SIG-M5 (cell line): Measurements from ENCODE around the gene DOK3.
"Not testable (repeated sequence)": the region's sequence is repeated elsewhere in the genome, so short reads cannot be mapped to it uniquely, and the experiment has no call there.

Experiments
- DNase-seq: peaks from one replicate; lab custom pipeline; 2025; lab: John Stamatoyannopoulos, UW

Gene DOK3

GRCh38 chr5:177496727-177497291 is 12.8 kb downstream of the DOK3 start:
- DNase-seq, result no peak

GRCh38 chr5:177496070-177496726 is 13.4 kb downstream of the DOK3 start:
- no peak for DNase-seq

DNA sequence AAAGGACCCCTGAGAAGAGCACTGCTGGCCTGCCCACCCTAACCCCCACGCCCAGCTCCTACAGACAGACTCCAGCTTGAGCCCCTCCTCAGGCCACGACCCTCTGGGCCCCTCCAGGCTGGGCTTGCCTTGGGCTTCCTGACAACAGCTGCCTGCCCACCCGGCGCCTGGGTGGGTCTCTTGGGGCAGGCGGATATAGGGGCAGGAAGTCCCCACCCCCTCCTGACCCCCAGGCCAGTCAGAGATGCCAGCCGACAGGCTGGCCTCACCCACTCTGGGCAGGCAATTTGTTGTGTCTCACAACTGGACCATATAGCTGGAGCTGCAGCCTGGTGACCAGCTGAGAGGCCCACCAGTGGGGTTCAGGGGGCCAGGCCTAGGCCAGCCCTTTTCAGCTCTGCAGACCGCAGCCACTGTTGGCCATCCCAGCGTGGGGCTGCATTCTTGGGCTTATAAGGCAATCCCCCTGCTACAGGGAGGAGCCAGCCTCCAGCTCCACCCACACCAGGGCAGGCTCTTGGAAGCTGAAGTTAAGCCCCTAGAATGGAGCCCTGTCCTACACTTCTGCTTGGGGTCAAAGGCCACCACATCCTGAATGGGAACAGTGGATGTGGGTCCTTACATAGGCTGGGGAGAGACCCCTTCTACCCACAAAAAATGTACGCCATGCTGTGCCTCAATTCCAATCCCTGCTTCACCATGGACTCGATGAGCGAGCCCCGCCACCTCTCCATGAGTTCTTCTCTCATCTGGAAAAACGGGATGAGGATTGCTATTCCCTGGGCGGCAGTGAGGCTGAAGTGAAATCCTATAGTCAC is 14.2 kb downstream of the DOK3 start:
- no peak for DNase-seq

DNA sequence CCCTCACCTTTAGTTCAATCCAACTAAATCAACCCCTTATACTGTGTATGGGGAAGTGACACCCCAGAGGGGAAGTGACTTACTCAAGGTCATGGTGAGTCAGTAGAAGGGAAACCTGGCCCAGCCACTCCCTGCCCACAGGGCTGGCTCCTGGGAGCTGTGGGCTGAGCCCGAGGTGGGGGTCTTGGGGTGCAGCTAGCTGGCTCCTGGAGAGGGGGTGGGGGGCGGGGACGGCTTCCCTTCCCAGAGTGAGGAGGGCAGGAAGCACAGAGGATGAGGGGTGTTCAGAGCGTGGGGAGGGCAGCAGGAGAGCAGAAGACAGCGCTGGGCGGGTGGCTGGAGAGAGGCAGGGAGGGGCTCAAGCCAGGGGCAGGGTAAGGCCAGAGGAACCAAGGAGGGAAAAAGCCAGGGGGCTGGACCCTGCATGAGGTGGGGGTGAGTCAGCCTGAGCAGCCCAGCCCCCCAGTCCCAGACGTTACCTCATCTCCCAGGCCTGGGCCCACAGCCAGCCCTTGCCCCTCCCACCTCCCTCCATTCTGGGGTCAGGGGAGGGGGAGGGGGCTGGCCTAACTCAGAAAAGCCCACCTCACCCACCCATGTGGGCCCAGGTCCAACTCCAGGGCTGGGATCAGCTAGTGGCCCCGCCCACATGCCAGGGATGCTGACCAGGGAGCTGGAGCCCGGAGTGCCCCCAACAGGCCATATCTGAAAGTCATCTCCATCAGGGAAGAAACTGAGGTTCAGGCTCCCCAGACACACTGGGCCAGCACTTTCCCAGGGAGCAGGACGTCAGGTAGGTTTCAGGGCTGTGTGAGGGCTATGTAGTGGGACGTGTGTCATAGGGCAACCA is 15.1 kb downstream of the DOK3 start:
- peak; percentile 45 for DNase-seq

DNA sequence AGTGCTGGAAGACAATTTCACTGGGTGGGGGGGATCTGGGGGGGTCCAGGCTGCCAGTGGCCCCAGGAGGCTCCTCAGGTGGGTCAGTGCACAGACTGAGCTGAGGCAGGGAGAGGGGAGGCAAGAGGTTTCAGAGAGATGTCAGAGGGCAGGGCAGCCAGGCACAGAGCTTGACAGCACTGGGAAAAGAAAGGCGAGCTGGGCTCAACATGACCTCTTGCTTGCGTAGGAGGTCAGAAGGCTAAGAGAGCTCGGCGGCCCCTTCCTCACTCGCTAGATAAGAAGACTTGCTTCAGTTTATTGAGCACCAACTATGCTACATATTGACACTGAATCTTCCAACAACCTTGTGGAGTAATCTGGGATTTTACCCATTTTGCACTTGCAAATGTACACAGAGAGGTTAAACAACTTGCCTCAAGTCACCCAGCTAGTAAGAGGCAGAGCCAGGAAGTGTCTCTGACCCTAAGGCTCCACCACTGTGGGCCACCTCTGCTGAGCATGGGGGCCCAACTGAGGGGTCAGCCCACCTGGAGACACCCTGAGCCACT is 15.8 kb downstream of the DOK3 start:
- no peak for DNase-seq

DNA sequence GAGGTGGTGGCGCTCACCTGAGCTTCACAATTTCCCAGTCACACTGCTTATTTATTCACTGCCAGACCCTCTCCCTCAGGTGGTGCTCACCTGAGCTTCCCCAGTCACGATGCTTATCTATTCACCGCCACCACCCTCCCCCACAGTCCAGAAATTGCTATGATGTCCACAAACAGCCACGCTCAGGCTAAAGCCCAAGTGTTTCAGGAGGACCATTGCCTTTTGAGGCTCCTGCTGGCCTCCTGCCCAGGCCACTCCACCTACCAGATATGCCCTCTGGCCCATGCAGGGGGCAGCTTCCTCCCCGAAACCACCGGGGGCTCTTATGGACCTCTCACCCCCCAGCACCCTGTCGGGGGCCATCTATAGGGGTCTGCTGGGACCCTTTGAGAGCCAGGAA is 16.8 kb downstream of the DOK3 start:
- DNase-seq, result no peak

DNA sequence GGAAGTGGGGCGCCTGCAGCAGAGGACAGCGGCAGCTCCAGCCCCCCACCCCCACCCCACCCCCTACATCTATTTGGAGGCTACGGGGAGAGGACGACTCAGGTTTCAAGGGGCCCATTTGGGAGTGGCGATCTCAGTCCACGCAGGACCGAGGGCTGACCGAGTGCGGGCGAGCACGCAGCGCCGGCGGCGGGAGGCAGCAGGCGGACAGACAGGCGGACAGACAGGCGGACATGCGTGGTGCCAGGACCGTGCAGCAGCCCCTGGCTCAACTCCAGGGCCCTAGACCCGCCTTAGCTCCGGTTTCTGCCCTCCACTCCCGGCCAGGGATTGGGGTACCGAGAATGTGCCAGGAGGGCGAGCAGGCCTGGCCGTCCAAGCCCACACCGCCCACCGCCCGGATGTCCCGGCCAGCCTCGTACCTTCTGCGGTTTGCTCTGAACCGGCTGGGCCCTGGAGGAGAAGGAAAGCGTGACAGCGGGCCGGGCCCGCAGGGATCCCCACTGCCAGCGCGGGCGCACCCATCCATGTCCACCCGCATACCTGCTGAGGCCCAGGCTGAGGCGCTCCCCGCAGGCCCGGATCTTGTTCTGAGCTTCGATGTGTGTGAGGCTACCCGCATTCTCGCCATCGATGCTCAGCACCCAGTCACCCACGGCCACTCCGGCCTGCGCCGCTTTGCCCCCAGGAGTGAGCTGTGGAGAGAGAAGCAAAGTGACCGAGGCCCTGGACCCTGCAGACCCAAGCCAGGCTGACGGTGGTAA is 17.5 kb downstream of the DOK3 start:
- no peak for DNase-seq

DNA sequence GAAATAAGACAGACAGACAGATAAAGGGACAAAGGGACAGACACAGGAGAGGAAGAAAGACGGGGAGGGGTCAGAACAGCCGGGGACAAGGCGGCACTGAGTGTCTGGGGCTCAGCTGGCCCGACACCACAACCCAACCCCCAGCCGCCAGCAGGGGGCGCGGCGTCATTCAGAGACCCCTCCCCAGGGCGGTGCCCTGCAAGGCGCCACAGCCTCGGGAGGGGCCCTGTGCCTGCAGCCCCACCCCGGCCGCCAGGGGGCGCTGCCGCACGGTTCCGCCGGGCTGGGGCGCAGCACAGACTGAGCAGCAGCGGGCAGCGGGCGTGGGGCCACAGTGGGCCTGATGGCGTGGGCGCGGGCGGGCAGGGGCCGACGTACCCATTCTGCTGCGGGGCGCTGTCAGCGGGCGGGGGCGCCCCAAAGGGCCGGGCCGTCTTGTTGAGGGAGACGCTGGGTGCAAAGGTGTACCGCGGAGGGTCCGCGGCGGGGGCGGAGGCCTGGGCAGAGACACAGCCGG is 18.1 kb downstream of the DOK3 start:
- DNase-seq, result no peak

DNA sequence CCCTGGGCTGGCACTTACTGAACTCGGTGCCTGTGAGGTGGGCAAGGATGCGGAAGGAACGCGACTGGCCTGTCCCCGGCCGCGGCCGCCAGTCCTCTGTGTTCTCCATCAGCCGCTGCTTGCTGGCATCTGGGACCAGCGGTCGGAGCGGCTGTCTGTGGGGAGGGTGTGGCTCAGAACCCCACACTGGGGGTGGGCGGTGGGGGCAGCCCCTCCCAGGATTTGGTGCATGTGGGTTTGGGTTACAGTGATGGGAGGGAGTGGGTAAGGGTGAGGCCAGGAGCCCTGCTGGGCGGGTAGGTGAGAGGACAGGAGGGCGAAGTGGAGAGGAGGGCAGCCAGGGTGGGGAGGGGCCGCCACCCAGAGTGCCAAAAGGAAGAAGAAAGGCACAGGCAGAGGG is 18.6 kb downstream of the DOK3 start:
- no peak for DNase-seq

DNA sequence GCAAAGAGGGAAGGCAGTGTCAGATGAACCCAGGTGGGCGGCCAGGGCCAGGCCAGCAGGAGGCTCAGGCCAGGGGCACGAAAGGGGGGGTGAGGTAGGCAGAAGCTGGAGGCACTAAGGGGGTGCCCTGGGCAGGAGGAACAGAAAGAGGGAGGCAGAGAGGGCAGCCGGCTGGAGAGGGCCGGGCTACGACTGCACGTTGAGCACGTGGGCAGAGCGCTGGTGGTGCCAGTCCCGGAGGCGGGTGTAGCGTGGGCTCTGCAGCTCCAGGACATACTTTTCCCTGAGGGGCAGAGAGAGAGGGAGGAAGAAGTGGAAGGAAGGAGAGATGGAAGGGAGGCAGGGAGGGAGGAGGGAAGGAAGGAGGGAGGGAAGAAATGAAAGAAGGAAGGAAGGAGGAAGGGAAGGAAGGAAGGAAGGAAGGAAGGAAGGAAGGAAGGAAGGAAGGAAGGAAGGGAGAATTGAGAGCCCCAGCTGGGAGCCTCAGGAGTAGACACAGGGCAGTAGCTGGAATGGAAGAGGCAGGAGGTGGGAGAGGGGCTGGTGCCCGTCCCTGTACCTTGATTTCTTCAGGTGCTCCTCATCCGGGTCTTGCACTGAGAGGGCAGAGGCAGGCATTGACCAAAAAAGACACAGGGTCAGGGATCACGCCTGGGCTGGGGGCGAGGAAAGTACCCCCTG is 19.2 kb downstream of the DOK3 start:
- no peak for DNase-seq

DNA sequence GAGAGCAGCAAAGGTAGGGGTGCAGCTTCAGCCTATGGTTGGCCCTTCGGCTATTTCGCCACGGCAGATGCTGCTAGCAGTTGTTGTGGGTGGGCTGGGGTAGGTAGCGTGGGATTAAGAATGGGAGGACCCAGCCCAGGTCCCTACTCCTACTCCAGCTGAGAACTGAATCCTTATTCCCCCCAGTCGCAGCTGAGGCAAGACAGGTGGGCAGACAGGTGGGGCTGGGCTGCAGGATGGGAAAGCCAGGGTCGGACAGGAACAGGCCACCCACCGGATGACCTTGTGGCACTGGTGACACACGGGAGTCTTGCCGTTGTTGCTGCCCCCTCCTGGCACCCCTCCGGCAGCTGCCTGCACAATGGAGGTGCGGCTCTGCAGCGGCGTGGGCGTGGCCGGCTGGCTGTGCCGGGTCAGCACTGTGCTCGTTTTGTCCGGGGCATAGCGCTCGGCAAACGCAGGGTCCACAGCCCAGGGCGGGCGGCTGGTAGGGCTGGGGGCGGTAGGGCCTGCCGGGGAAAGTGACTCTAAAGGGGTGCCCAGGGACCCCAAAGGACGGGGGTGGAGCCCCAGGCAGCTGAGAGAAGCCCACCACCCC is 20.4 kb downstream of the DOK3 start:
- no peak for DNase-seq

GRCh38 chr5:177487975-177488374 is 21.7 kb downstream of the DOK3 start:
- no peak for DNase-seq

GRCh38 chr5:177487144-177487543 is 22.5 kb downstream of the DOK3 start:
- DNase-seq, result no peak

DNA sequence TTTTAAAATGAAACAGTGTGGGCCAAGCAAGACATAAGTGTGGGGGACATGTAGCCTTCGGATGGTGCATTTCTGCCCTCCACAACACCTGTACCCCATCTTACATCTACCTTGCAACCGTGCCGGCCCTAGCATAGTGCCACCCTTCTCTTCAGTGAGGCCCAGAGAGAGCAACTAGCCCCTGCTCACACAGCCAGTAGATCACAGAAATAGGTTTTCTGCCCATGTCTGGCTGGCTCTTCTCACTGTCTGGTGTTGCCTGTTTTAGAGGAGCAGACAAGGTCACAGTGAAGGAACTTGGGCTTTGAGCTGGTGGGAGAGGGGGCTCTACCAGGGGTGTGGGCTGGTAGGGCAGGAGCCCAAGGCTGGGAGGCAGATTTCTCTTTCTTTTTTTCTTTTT is 23.4 kb downstream of the DOK3 start:
- no peak for DNase-seq

DNA sequence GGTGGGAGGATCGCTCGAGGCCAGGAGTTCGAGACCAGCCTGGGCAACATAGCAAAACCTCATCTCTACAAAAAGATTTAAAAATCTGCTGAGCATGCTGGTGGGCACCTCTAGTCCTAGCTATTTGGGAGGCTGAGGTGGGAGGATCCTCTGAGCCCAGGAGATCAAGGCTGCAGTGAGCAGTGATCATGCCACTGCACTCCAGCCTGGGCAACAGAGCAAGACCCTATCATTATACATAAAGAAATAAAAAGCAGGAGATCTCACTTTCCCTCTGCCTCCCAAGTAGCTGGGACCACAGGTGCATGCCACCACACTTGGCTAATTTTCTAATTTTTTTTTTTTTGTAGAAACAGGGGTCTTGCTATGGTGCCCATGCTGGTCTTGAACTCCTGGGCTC is 23.9 kb downstream of the DOK3 start:
- DNase-seq, result not testable (repeated sequence)

GRCh38 chr5:177484902-177485549 is 24.6 kb downstream of the DOK3 start:
- no peak for DNase-seq

DNA sequence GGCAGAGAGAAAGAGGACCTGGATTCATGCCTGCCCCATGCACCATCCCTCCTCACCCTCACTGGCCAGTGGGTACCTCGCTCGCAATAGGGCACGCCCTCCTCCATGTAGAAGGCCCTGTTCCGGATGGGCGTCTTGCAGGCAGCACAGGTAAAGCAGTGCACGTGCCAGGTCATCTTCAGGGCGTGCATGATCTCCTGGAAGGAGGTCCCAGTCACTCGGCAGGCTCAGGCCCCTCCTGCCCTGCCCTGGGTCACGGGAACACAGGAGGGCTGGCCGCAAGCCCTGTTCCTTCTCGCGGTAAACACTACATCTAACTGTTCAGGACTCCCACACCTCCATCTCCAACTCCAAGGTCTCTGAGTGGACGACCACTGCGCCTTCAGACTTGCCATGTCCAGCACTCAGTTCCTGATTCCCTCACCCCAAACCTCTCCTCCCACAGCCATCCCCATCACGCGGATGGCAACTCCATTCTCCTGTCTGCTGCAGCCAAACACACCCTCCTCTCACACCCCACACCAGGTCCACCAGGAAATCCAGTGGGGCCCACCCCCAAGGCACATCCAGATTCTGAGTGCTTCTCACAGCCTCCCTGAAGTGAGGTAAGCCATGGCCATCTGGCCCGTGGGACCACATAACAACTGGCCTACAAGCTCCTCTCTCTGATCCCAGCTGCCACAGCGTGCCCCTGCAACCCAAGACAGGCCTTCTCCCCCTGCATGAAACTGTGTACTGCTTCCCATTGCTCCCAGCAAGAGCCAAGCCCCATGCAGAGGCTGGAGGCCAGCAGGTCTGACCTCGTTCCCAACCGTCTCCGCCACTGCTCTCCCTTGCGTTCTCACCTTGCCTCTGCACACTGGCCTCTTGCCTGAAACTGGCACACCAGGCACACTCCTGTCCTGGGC is 25.4 kb downstream of the DOK3 start:
- DNase-seq, result no peak

DNA sequence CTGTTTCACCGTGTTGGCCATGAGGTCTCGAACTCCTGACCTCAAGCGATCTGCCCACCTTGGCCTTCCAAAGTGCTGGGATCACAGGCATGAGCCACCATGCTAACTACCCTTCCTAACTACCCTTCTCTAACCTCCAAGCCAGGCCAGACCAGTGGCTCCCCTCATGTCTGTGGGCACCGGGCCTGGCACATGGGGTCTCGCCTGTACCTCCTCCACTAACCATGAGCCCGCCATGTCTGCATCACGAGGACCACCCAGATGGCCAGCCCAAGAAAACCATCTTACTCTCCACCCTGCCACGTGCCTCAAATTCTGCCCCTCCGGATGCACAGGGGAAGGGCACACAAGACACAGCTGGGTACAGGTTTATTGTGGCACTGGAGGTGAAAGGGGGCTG is 26.6 kb downstream of the DOK3 start:
- DNase-seq, result no peak
